SK-N-SH treated with all-trans-retinoic acid at 6 μM for 48 hours (cell line): ENCODE measurements around the gene ATN1.

Experiments used
- ATAC-seq: fragments of 200-7000 bp; cut with Tn5 transposase; 3 replicates; pipeline ENCODE4 v1.9.1; 2020; ENCODE audit warnings: mild to moderate bottlenecking, moderate library complexity
- ARNTL ChIP-seq: fragments of 450-650 bp; formaldehyde crosslinking; IDR thresholded peaks from 2 replicates; pipeline ENCODE4 v1.5.0; 2020; ENCODE audit warnings: low read depth, mild to moderate bottlenecking, moderate library complexity, borderline replicate concordance
- BACH2 ChIP-seq: fragments of 250-450 bp; sonication (Bioruptor Pico); IDR thresholded peaks from 2 replicates; pipeline ENCODE4 v1.9.0; 2021; ENCODE audit warnings: mild to moderate bottlenecking, borderline replicate concordance
- CREB5 ChIP-seq: fragments of 250-450 bp; sonication (Bioruptor Pico); IDR thresholded peaks from 2 replicates; pipeline ENCODE4 v1.5.1; 2020; ENCODE audit warnings: low read depth, mild to moderate bottlenecking, moderate library complexity
- CSDC2 ChIP-seq: fragments of 250-450 bp; sonication (Bioruptor Pico); IDR thresholded peaks from 2 replicates; pipeline ENCODE4 v1.5.0; 2020; ENCODE audit warnings: mild to moderate bottlenecking, moderate library complexity
- CSRNP3 ChIP-seq: fragments of 250-450 bp; sonication (Bioruptor Pico); IDR thresholded peaks from 2 replicates; pipeline ENCODE4 v1.5.1; 2021; ENCODE audit warnings: mild to moderate bottlenecking, moderate library complexity
- ESRRG ChIP-seq: fragments of 250-450 bp; sonication (Bioruptor Pico); IDR thresholded peaks from 2 replicates; pipeline ENCODE4 v1.6.1; 2021; ENCODE audit warnings: mild to moderate bottlenecking
- ISL1 ChIP-seq: fragments of 250-450 bp; sonication (Bioruptor Pico); IDR thresholded peaks from 2 replicates; pipeline ENCODE4 v2.1.2; 2022; ENCODE audit warnings: mild to moderate bottlenecking, moderate library complexity
- OSR1 ChIP-seq: fragments of 250-450 bp; sonication (Bioruptor Pico); IDR thresholded peaks from 2 replicates; pipeline ENCODE4 v1.8.0; 2022; ENCODE audit warnings: moderate library complexity, mild to moderate bottlenecking, inconsistent platforms
- POU6F1 ChIP-seq: fragments of 250-450 bp; sonication (Bioruptor Pico); IDR thresholded peaks from 2 replicates; pipeline ENCODE4 v1.8.0; 2021; ENCODE audit warnings: low read depth, mild to moderate bottlenecking, moderate library complexity, borderline replicate concordance
- SNAI2 ChIP-seq: fragments of 250-450 bp; sonication (Bioruptor Pico); IDR thresholded peaks from 2 replicates; pipeline ENCODE4 v1.5.0; 2020; ENCODE audit warnings: mild to moderate bottlenecking, moderate library complexity
- TCF4 ChIP-seq: fragments of 250-450 bp; sonication (Bioruptor Pico); IDR thresholded peaks from 2 replicates; pipeline ENCODE4 v1.8.0; 2021; ENCODE audit warnings: mild to moderate bottlenecking, moderate library complexity, borderline replicate concordance
- TOX ChIP-seq: fragments of 250-450 bp; sonication (Bioruptor Pico); IDR thresholded peaks from 2 replicates; pipeline ENCODE4 v1.8.0; 2021; ENCODE audit warnings: mild to moderate bottlenecking, moderate library complexity, borderline replicate concordance
- TSHZ2 ChIP-seq: fragments of 250-450 bp; sonication (Bioruptor Pico); IDR thresholded peaks from 2 replicates; pipeline ENCODE4 v1.5.0; 2020; ENCODE audit warnings: mild to moderate bottlenecking, moderate library complexity
- ZC3H10 ChIP-seq: fragments of 250-450 bp; sonication (Bioruptor Pico); IDR thresholded peaks from 2 replicates; pipeline ENCODE4 v1.5.1; 2021; ENCODE audit warnings: mild to moderate bottlenecking, moderate library complexity
- ZFP3 ChIP-seq: fragments of 250-450 bp; sonication (Bioruptor Pico); IDR thresholded peaks from 2 replicates; pipeline ENCODE4 v1.5.0; 2020; ENCODE audit warnings: mild to moderate bottlenecking, moderate library complexity
- ZFP30 ChIP-seq: fragments of 450-650 bp; formaldehyde crosslinking; IDR thresholded peaks from 2 replicates; pipeline ENCODE4 v1.5.0; 2022; ENCODE audit warnings: mild to moderate bottlenecking, moderate library complexity
- ZNF565 ChIP-seq: fragments of 450-650 bp; formaldehyde crosslinking; conservative IDR thresholded peaks from 2 replicates; pipeline ENCODE4 v1.5.0; 2020; ENCODE audit warnings: low read depth, mild to moderate bottlenecking, moderate library complexity
- ZNF70 ChIP-seq: fragments of 450-650 bp; formaldehyde crosslinking; IDR thresholded peaks from 2 replicates; pipeline ENCODE4 v1.5.0; 2020; ENCODE audit warnings: mild to moderate bottlenecking, moderate library complexity
- ZNF8 ChIP-seq: fragments of 450-650 bp; formaldehyde crosslinking; IDR thresholded peaks from 2 replicates; pipeline ENCODE4 v1.5.0; 2020; ENCODE audit warnings: mild to moderate bottlenecking, moderate library complexity

Gene ATN1

GRCh38 chr12:6960593-6961277 lies 33.0 kb downstream of the ATN1 start (continued):
- no peak for TF ChIP-seq POU6F1 (CRISPR knock-in tag)
- TF ChIP-seq ZC3H10 (CRISPR knock-in tag): no peak
- TF ChIP-seq, all 23 proteins: peak for 0

- TF ChIP-seq ESRRG (CRISPR knock-in tag) (no peak), SNAI2 (no peak), BACH2 (CRISPR knock-in tag) (no peak), TCF4 (no peak), CREB5 (CRISPR knock-in tag) (no peak), ARNTL (no peak), ZC3H10 (CRISPR knock-in tag) (no peak), CSDC2 (CRISPR knock-in tag) (no peak), POU6F1 (CRISPR knock-in tag) (no peak), ZNF565 (CRISPR knock-in tag) (no peak), ZNF70 (no peak), ZNF8 (no peak), TOX (CRISPR knock-in tag) (no peak), ZFP30 (CRISPR knock-in tag) (no peak), OSR1 (CRISPR knock-in tag) (no peak), ISL1 (CRISPR knock-in tag) (no peak)
- no peak for ATAC-seq
Observed at GRCh38 chr12:6961278-6961694, 33.5 kb downstream of the ATN1 start.

GRCh38 chr12:6961695-6962284 lies 34.0 kb downstream of the ATN1 start:
- TF ChIP-seq TSHZ2 (CRISPR knock-in tag) (no peak), ZNF565 (CRISPR knock-in tag) (no peak), CSDC2 (CRISPR knock-in tag) (no peak), ZFP3 (CRISPR knock-in tag) (no peak), CSRNP3 (CRISPR knock-in tag) (no peak), TOX (CRISPR knock-in tag) (no peak)
- TF ChIP-seq, all 23 proteins: peak for 0

More at GRCh38 chr12:6961695-6962284, 34.0 kb downstream of the ATN1 start:
- peak; percentile 72 for ATAC-seq
